Prostate gland (tissue), 2 donors: ENCODE results near the gene AOC2.

Experiments
- POLR2A ChIP-seq: fragments of 450-650 bp; IDR thresholded peaks from one replicate; pipeline ENCODE4 v1.6.1; 2016; ENCODE audit warnings: antibody characterized with exemption, mild to moderate bottlenecking
- POLR2AphosphoS5 ChIP-seq: sonication (generic); formaldehyde crosslinking; IDR thresholded peaks from one replicate; pipeline ENCODE4 v1.6.1; 2017; ENCODE audit warnings: antibody characterized with exemption
- TF ChIP-seq, protein P1 (sequence below), 4 experiments: fragments of 200-600 bp in 2 of 4; fragments of 450-650 bp in 2 of 4; sonication (generic) in 2 of 4; IDR thresholded peaks; 1 replicate in 3 of 4; 2 replicates in 1 of 4; pipeline ENCODE4 v1.5.1; 2016 to 2019; ENCODE audit warnings: antibody characterized with exemption in 4 of 4, mild to moderate bottlenecking in 2 of 4, moderate library complexity in 2 of 4

DNA sequence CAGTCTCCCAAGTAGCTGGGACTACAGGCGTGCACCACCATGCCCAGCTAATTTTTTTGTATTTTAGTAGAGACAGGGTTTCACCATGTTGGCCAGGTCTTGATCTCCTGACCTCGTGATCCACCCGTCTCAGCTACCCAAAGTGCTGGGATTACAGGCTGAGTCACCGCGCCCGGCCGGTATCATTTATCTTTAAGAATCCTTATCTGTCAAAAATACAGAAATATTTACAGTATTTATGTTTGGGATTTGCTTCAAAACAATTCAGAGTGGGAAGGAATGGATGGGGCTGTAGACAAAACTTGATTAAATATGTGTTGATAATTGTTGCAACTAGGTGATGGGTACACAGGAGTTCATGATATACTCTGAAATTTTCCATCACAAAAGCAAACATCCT is 23.2 kb upstream of the AOC2 start:
- TF ChIP-seq, protein P1, sequence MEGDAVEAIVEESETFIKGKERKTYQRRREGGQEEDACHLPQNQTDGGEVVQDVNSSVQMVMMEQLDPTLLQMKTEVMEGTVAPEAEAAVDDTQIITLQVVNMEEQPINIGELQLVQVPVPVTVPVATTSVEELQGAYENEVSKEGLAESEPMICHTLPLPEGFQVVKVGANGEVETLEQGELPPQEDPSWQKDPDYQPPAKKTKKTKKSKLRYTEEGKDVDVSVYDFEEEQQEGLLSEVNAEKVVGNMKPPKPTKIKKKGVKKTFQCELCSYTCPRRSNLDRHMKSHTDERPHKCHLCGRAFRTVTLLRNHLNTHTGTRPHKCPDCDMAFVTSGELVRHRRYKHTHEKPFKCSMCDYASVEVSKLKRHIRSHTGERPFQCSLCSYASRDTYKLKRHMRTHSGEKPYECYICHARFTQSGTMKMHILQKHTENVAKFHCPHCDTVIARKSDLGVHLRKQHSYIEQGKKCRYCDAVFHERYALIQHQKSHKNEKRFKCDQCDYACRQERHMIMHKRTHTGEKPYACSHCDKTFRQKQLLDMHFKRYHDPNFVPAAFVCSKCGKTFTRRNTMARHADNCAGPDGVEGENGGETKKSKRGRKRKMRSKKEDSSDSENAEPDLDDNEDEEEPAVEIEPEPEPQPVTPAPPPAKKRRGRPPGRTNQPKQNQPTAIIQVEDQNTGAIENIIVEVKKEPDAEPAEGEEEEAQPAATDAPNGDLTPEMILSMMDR (IDR thresholded peaks at IDR 0.05) = no peak
- TF ChIP-seq POLR2AphosphoS5 (no peak), POLR2A (no peak)
